ENCODE data around the gene PCNX1. TPM values are rescaled to one million over a fixed set of nuclear protein-coding genes. Genes with fewer than 3 reads are reported as not detected.

PCNX1 gene
- total and polyA plus RNA-seq, 4 experiments from 2014 or later, result 10.7 to 128 (median 68.4) TPM

DNA sequence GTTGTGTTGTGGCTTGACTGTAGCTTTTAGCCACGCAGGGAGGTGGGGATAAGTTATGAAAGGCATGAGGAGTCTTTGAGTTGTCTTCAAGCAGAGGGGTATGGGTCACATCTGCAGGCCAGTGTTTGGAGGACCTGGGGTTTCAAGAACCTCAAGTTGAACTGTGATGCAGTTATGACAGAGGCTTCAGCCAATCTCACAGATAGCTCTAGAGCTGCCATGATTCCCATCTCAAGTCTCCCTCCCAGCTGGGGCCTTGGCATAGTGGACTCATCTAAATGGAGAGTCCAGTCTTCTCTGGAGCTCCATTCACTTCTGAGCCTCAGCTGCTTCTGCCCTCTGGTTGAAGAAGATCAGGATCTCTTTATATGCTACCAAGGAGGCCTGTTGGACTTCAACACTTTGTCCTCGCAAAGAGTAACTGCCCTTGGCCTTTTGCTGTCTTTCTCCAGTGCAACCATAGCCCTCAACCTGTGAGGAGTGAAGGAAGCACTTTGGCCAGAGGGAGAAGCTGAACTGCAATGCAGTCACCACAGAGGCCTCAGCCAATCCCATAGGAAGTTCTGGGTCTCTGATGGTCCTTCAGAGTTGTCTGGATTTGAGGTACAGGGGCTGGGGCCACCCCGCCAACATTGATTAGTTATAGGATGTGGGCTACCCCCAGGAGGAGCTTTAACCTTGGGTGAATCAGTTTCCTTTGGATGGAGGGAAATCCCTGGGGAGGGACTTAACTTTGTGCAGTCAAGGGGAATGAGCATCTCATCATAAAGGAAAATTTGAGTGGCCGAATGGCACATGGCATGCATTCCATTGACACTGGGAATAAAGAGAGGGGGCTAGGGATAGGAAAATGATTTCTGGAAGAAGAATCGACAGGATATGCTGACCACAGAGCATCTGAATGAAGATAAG is 230.5 kb downstream of the PCNX1 start:
- no peak overlapping the region for H3K4me3 Mint-ChIP-seq
- Histone ChIP-seq H3K36me3 (ENCODE audit: insufficient read depth, low read length) (no peaks in the 10 kb centered on the region), H3K4me3 (ENCODE audit: low read length in 2 of 2) (no peak overlapping the region), H3K27me3 (ENCODE audit: insufficient read depth, low read length) (no peaks in the 10 kb centered on the region), H3K9me3 (ENCODE audit: control insufficient read depth in 1 of 2, low read length in 2 of 2) (no peaks in the 10 kb centered on the region), H3K27ac (ENCODE audit: low read depth, low read length) (no peak overlapping the region), H3K4me1 (ENCODE audit: insufficient read depth, low read length) (peaks cover 17% of the 10 kb centered on the region)
- intact Hi-C loops (cut with micrococcal nuclease), result loop anchor here (2.0 to 5.0 kb wide), 2 partner anchors 185 to 265 kb away; no protein-coding TSS in a partner anchor
- DNase-seq, result no peak
- H3K9me3 Mint-ChIP-seq, result peaks cover 0 to 4% (median 0%) of the 10 kb centered on the region in 8 donors
- peaks cover 6 to 14% (median 13%) of the 10 kb centered on the region in 4 donors for H3K4me1 Mint-ChIP-seq
- POLR2A ChIA-PET (ENCODE audit: partially characterized antibody), result no interaction called here
- H3K36me3 Mint-ChIP-seq, result no peaks in the 10 kb centered on the region
- peaks cover 0 to 3% of the 10 kb centered on the region in 2 donors for H3K27me3 Mint-ChIP-seq
- H3K27ac Mint-ChIP-seq, result peak overlapping the region in 2 of 7 donors; percentile 32 to 68
- CTCF ChIA-PET (ENCODE audit: partially characterized antibody), result interaction anchor here (0.7 to 12.7 kb wide), 11 partner anchors 9 to 717 kb away, joined by 3 to 235 read pairs (median 6); no protein-coding TSS in a partner anchor

DNA sequence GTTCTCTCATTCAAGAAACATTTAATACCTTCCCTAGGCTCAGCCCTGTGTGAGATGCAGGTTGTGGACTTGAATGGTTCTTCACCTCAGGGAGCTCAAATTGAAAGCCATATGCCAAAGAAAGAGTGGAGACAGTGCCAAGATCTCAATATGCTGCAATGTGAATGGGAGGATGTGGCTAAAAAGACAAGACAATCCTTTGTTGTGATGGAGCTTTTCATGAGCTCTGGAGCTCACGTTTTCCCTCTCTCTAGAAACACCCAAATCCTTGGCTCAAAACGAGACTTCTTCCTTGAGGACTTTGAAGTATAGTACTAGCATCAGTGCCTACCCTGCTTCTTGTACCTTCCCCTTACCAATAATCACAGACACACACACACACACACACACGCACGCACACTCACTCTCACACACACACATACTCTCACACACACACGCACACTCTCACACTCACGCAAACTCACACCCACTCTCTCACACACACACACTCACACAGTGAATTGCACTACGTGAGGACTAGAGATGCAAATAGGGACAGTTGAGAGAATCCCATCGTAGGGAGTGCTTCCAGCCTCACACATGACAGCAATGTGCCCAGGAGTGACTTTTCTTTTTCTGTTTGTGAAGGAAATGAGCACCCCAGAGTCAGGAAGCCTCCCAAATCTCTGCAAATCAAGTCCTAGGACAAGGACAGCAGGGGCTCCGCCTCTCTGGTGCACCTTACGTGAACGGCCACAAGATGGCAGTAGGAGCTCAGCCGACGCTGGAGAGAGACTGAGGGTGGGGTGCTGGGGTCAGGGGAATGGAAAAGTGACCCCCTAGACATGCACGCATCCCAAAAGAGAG is 231.4 kb downstream of the PCNX1 start:
- intact Hi-C loops (cut with micrococcal nuclease), result loop anchor here (1.0 to 5.0 kb wide), 3 partner anchors 184 to 615 kb away; no protein-coding TSS in a partner anchor
- Mint-ChIP-seq H3K4me1 (peaks cover 14 to 23% (median 22%) of the 10 kb centered on the region in 4 donors), H3K9me3 (peaks cover 0 to 2% (median 0%) of the 10 kb centered on the region in 8 donors), H3K27ac (peak overlapping the region in 1 of 7 donors; percentile 10), H3K4me3 (no peak overlapping the region), H3K36me3 (no peaks in the 10 kb centered on the region), H3K27me3 (peaks cover 0 to 3% of the 10 kb centered on the region in 2 donors)
- Histone ChIP-seq H3K27me3 (ENCODE audit: insufficient read depth, low read length) (no peaks in the 10 kb centered on the region), H3K9me3 (ENCODE audit: control insufficient read depth in 1 of 2, low read length in 2 of 2) (no peaks in the 10 kb centered on the region), H3K4me3 (ENCODE audit: low read length in 2 of 2) (no peak overlapping the region), H3K27ac (ENCODE audit: low read depth, low read length) (no peak overlapping the region), H3K4me1 (ENCODE audit: insufficient read depth, low read length) (peaks cover 25% of the 10 kb centered on the region), H3K36me3 (ENCODE audit: insufficient read depth, low read length) (no peaks in the 10 kb centered on the region)
- CTCF ChIA-PET (ENCODE audit: partially characterized antibody), result interaction anchor here (0.7 to 12.7 kb wide), 14 partner anchors 10 to 1153 kb away, joined by 3 to 235 read pairs (median 4); no protein-coding TSS in a partner anchor
- peak; percentile 40 to 58 (median 48) for DNase-seq
- POLR2A ChIA-PET (ENCODE audit: partially characterized antibody), result no interaction called here

DNA sequence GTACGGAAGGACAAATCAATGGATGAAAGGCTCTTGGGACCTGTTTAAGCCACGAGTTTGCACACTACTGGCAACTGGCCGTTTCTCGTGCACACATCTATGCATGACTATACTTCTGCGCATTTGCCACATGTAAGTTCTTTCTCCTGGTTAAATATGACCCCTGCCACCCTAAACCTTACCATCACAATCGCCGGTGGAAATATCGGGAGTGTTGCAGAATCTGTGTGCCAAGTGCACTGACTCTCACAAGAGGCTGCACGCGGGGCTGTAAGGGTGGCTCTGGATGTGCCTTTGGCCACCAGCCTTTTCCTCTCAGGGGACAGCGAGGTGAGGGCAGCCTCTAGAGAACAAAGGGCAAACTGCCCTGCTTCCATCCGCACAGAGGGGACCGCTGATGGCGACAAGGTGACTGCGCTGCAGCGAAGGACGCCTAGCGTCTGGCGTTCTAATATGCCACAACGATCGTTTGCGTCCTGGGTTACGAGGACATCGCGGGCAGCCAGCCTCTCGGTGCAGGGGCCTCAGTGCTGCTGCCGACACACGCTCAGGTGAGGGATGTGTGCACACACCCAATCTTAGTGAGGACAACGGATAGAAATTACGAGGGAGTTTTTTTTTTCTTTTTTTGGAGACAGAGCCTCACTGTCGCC is 232.2 kb downstream of the PCNX1 start:
- peak overlapping the region in 2 of 7 donors; percentile 10 to 32 for H3K27ac Mint-ChIP-seq
- POLR2A ChIA-PET (ENCODE audit: partially characterized antibody), result no interaction called here

DNA sequence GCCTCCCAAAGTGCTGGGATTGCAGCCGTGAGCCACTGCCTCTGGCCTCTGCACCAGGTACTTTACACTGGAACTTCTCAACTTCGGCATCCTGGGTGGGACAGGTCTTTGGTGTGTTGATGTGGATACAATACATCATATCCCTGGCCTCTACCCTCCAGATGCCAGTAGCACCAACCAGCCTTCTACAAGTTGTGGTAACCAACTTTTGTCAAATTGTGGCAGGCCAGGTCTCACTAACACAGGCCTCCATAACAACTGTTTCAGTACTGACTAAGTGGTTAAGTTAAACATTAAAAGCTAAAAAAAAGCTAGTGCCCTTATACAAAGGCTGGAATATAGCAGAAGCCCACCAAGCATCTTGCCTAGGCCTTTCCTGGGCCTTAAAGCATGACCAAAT is 232.9 kb downstream of the PCNX1 start:
- Histone ChIP-seq H3K27ac (ENCODE audit: low read depth, low read length) (no peak overlapping the region), H3K36me3 (ENCODE audit: insufficient read depth, low read length) (no peaks in the 10 kb centered on the region), H3K9me3 (ENCODE audit: control insufficient read depth in 1 of 2, low read length in 2 of 2) (no peaks in the 10 kb centered on the region), H3K4me3 (ENCODE audit: low read length in 2 of 2) (no peak overlapping the region), H3K4me1 (ENCODE audit: insufficient read depth, low read length) (peaks cover 27% of the 10 kb centered on the region), H3K27me3 (ENCODE audit: insufficient read depth, low read length) (no peaks in the 10 kb centered on the region)
- POLR2A ChIA-PET (ENCODE audit: partially characterized antibody), result no interaction called here
- H3K36me3 Mint-ChIP-seq, result no peaks in the 10 kb centered on the region
- CTCF ChIA-PET (ENCODE audit: partially characterized antibody), result interaction anchor here (0.7 to 12.7 kb wide), 4 partner anchors 26 to 613 kb away, joined by 3 to 235 read pairs (median 14); no protein-coding TSS in a partner anchor
- no peak overlapping the region for H3K4me3 Mint-ChIP-seq
- peaks cover 14 to 24% (median 22%) of the 10 kb centered on the region in 4 donors for H3K4me1 Mint-ChIP-seq
- DNase-seq, result no peak
- H3K27ac Mint-ChIP-seq, result no peak overlapping the region
- H3K9me3 Mint-ChIP-seq, result peaks cover 0 to 2% (median 0%) of the 10 kb centered on the region in 8 donors
- peaks cover 0 to 3% of the 10 kb centered on the region in 2 donors for H3K27me3 Mint-ChIP-seq
- intact Hi-C loops (cut with micrococcal nuclease), result no loop called here

More for the DNA sequence above, 232.2 kb downstream of the PCNX1 start:
- H3K27me3 ChIP-seq (ENCODE audit: insufficient read depth, low read length), result no peaks in the 10 kb centered on the region
- peaks cover 14 to 24% (median 22%) of the 10 kb centered on the region in 4 donors for H3K4me1 Mint-ChIP-seq
- H3K4me3 ChIP-seq (ENCODE audit: low read length in 2 of 2), result no peak overlapping the region
- H3K27me3 Mint-ChIP-seq, result peaks cover 0 to 3% of the 10 kb centered on the region in 2 donors
- no peak overlapping the region for H3K4me3 Mint-ChIP-seq
- intact Hi-C loops (cut with micrococcal nuclease), result loop anchor here (1.0 to 5.0 kb wide), 3 partner anchors 183 to 614 kb away; no protein-coding TSS in a partner anchor
- peaks cover 0 to 2% (median 0%) of the 10 kb centered on the region in 8 donors for H3K9me3 Mint-ChIP-seq
- H3K27ac ChIP-seq (ENCODE audit: low read depth, low read length), result no peak overlapping the region
- no peaks in the 10 kb centered on the region for H3K36me3 Mint-ChIP-seq
- no peak for DNase-seq
- no peaks in the 10 kb centered on the region for H3K9me3 ChIP-seq (ENCODE audit: control insufficient read depth in 1 of 2, low read length in 2 of 2)
- H3K4me1 ChIP-seq (ENCODE audit: insufficient read depth, low read length), result peaks cover 27% of the 10 kb centered on the region
- no peaks in the 10 kb centered on the region for H3K36me3 ChIP-seq (ENCODE audit: insufficient read depth, low read length)
- CTCF ChIA-PET (ENCODE audit: partially characterized antibody), result interaction anchor here (0.8 to 12.7 kb wide), 9 partner anchors 11 to 1152 kb away, joined by 3 to 235 read pairs (median 7); no protein-coding TSS in a partner anchor

DNA sequence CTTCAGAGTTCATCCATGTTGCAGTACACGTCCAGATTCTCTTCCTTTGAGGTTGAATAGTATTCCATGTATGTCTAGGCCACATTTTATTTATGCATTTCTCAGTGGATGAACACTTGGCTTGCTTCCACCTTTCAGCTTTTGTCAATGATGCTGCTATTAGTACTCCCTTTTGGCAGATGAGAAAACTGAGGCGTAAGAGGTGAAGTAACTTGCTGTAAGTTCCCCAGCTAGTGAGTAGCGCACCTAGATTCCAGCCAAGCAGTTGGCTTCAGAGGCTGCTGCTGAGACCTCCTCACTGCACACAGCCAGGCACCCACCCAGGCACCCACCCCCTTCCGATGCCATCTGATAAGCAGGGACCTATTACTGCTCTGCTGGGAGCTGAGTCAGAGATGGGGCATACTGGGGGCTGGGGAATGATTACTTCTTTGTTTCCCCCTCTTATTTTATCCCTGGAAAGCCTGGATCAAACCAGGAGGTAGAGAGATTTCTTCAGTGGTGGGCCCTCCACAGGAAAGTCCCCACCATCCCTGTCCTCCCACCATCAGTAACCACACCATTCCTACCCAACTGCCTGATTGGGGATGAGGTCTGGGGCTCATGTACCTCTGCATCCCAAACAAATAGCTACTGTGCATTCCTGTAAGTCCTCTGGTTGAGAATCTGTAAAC is 234.6 kb downstream of the PCNX1 start:
- Mint-ChIP-seq H3K4me3 (no peak overlapping the region), H3K27me3 (peaks cover 0 to 3% of the 10 kb centered on the region in 2 donors), H3K4me1 (peaks cover 14 to 24% (median 22%) of the 10 kb centered on the region in 4 donors), H3K27ac (peak overlapping the region in 6 of 7 donors; percentile 41 to 94 (median 74)), H3K9me3 (peaks cover 0 to 2% (median 0%) of the 10 kb centered on the region in 8 donors), H3K36me3 (no peaks in the 10 kb centered on the region)
- CTCF ChIA-PET (ENCODE audit: partially characterized antibody), result interaction anchor here (0.7 to 12.7 kb wide), 6 partner anchors 10 to 713 kb away, joined by 3 to 235 read pairs (median 9); no protein-coding TSS in a partner anchor
- Histone ChIP-seq H3K4me1 (ENCODE audit: insufficient read depth, low read length) (peaks cover 27% of the 10 kb centered on the region), H3K36me3 (ENCODE audit: insufficient read depth, low read length) (no peaks in the 10 kb centered on the region), H3K27ac (ENCODE audit: low read depth, low read length) (no peak overlapping the region), H3K27me3 (ENCODE audit: insufficient read depth, low read length) (no peaks in the 10 kb centered on the region), H3K4me3 (ENCODE audit: low read length in 2 of 2) (no peak overlapping the region), H3K9me3 (ENCODE audit: control insufficient read depth in 1 of 2, low read length in 2 of 2) (no peaks in the 10 kb centered on the region)
- intact Hi-C loops (cut with micrococcal nuclease), result no loop called here
- POLR2A ChIA-PET (ENCODE audit: partially characterized antibody), result interaction anchor here (0.8 to 2.1 kb wide), 2 partner anchors 179 to 611 kb away, joined by 4 to 22 read pairs; partner anchors contain the start of gene SIPA1L1
- no peak for DNase-seq

All from CD4-positive, alpha-beta memory T cell (primary cell).